GM12801 (cell line): ENCODE results near the gene LRRC75A.

Source experiments
- CTCF ChIP-seq: IDR thresholded peaks from one replicate; pipeline ENCODE4 v1.5.1; 2011; ENCODE audit warnings: control low read depth; ENCODE audit not compliant: insufficient read length; ENCODE audit errors: extremely low read depth

Gene LRRC75A

GRCh38 chr17:16468428-16468992 lies 23.5 kb downstream of the LRRC75A start:
- TF ChIP-seq CTCF, result no peak

GRCh38 chr17:16467886-16468285 lies 24.1 kb downstream of the LRRC75A start:
- TF ChIP-seq CTCF, result no peak

GRCh38 chr17:16467044-16467443 lies 24.9 kb downstream of the LRRC75A start:
- TF ChIP-seq CTCF, result no peak

- TF ChIP-seq CTCF, result no peak
These were observed 25.6 kb downstream of the LRRC75A start for GRCh38 chr17:16466407-16466806.

- no peak for TF ChIP-seq CTCF
These were observed 26.1 kb downstream of the LRRC75A start for GRCh38 chr17:16465861-16466338.

- no peak for TF ChIP-seq CTCF
These were observed 27.0 kb downstream of the LRRC75A start for GRCh38 chr17:16465052-16465312.

- no peak for TF ChIP-seq CTCF
These were observed 27.5 kb downstream of the LRRC75A start for GRCh38 chr17:16464303-16465051.
